HG03575 (cell line): ENCODE results near the gene RGS7.
A peak's percentile ranks its signal among the peaks of the same experiment; 100 is the strongest.
"Not testable (repeated sequence)": the region's sequence is repeated elsewhere in the genome, so short reads cannot be mapped to it uniquely, and the experiment has no call there.

Experiments used
- ATAC-seq: cut with Tn5 transposase; IDR thresholded peaks from one replicate; pipeline ENCODE4 v1.9.1; 2021; ENCODE audit not compliant: unreplicated experiment, insufficient number of reproducible peaks, low FRiP score; ENCODE audit errors: extremely low read depth

RGS7 gene

DNA sequence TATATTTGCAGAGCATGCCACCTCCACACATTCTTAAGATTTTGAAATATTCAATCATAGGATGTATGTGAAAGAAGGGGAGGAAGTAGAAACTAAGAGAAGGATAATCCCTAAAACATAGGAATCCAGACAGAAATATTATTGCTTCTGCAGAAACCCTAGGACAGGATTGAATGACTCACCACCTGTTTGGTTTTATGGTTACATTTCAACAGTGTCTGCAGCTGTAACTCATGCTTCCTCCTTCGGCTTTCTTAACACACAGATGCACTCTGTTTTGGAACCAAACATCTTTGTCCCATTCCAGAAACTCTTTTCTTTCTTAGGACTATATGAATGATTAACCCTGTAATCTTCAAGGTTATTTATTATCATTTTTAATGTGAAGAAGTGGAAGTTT is 20.7 kb downstream of the RGS7 start:
- no peak for ATAC-seq

DNA sequence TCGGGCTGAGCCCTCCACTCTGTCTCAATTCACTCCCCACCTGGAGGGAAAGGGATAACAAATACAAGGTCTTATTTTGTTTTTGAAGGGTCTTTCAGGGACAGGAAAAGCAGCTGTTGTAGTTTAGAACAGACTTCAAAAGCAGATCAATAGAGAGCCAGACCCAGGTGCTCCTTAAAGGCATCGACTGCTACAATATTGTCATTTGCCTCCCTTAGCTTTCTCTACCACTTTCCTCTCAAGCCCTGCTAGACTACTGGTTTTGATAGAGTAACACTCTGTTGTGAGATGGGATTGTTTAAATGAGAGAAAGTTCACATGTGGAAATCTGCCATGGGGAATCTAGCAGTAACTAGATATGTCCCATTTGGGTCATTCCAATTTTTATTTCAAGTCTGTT is 24.0 kb downstream of the RGS7 start:
- ATAC-seq: no peak

DNA sequence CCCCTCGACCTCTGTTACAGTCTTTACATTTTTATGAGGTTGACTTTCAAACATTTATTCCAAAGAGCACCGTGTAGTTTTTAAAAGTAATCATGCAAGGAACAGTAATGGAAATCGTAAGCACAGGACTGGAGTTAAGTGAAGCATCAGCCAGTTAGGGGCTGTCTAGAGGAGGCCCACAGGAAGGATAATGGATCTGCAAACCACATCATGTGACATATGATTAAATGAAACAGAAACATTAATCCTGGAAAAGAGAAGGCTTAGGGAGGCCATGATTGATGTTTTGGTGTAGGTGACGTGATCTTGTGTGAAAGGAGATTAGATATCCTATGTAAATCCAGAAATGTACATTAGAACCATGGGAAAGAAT is 25.0 kb downstream of the RGS7 start:
- no peak for ATAC-seq

DNA sequence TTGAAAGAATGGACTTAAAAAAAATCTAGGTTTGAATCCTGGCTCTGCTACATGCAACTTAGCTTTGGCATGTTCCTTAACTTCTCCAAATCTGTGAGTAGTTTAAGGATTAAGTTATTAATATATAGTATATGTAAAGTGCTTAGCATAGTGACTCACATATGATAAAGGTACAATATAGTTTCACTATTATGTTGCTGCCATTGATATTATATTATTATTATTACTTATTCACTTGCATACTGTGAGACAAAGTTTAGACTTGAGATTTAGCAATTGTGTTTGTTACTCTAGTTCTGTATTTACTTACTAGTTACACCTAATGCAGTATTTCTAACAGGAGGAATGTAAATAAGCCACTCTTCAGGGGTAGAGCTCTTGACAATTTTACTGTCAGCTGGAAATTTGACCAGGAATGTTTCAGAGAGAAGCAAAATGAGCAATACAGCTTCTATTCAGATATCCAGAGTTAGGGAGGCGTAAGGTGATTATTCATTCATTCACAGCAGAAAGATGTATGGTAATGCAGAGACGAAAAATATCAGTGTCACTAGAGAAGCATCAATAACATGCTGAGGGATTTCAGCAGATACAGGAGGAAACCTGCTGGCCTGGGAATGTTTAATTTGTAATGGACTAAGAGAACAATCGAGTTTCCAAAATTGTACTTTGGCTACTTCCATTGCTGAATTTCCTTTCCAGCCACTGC is 25.5 kb downstream of the RGS7 start:
- ATAC-seq: peak; percentile 19

DNA sequence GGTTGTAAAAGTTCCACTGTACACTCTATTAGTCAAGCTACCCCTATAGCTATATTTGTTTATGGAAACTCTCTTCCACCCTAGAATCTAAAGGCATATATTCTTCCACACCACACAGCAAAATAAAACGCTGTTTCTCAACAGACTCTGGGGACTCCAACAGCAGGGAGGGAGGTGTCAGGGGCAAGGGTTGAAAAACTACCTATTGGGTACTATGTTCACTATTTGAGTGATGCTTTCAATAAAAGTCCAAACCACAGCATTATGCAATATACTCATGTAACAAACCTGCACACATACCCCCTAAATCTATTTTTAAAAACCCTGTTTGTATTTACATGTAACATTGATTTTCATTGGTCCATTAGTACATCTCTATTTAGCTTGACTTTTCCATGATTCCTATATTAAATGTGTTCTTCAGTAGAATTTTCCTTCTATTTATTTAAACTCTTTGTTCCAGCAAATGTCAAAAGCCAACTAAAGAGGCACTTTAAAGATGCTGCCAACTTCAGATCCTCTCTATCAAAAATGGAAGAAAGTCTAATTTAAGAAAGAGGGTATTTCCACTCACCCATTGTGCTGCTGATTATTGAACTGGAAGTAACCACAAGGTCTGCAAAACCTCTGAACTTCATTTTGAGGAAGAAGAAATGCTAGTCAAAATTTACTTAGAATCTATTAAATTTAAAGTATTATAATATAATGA is 26.2 kb downstream of the RGS7 start:
- ATAC-seq: peak; percentile 60

DNA sequence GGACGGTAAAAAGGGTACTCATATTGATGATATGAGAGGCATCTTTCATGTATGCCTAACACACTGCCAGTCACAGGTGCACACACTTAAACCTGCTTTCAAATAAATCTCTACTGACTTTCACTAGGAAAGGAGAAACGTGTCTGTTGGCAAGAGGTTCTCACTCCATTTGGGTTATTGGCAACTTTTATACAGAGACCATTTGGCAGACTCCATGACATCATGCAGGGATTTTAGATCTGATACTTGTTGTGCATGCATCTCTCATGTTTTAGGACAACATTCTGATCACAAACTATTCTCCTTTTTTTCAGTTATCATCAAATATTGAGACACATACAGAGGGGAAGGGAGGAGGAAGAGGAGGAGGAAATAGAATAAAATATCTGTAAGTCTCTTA is 31.5 kb downstream of the RGS7 start:
- no peak for ATAC-seq

DNA sequence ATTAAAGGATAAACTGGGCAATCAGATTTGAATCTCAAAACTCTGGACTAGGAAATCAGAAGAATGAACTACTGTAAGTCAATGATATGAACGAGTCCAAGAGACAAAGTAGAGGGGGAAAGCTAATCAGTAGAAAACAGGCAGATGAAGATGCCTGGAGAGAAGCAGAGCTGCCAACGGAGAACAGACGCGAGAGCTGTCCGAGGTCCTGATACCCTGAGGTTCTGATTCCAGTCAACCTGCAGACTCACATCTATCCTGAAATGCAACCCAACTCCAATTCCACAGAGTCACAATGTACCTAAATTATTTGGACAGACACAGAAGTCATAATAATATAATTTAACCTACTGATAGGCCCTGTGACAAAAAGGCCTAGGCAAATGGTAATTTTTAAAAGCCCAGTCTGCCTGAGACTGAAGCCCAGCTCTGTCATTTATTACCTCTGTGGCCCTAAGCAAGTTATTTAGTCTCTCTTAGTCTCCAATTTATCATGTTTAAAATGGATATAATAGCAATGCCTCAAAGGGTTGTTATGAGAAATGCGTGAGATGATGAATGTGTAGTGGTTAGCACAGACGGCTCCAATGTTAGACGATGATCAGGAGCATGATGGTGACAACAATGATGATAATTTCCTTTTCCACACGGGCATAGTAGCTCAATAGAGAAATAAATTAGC is 33.4 kb downstream of the RGS7 start:
- no peak for ATAC-seq

DNA sequence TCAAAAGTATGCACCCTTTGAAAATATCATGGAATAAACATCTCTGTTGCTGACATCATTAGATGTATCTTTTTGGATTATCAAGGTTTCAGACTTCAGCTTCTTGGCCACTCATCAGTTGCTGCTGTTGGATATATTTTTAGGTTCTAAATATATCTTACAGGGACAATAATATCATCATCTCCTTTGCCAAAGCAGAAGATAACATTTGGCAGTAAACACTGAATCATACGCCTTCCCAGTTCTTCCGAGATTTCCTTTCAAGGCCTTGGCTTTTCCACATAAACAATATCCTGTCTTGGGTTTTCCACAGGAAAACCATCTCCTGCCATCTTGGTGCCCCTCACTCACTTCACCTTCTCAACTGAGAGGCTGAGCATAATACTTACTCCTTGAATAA is 39.3 kb downstream of the RGS7 start:
- no peak for ATAC-seq

DNA sequence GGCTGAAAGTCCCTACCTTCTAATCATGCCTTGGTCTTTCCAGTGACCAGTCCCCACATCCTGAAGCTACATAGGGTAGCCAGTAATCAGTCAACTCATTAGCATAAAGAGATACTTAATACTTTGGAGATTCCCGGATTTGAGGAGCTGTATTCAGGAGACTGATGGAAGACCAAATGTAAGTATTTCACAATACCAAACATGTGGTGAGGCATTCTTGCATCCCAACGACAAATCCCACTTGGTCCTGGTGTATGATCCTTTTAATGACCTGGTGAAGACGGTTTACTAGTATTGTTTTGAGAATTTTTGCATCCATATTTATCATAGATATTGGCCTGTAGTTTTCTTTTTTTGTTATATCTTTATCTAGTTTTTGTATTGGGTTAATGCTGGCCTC is 40.6 kb downstream of the RGS7 start:
- no peak for ATAC-seq

DNA sequence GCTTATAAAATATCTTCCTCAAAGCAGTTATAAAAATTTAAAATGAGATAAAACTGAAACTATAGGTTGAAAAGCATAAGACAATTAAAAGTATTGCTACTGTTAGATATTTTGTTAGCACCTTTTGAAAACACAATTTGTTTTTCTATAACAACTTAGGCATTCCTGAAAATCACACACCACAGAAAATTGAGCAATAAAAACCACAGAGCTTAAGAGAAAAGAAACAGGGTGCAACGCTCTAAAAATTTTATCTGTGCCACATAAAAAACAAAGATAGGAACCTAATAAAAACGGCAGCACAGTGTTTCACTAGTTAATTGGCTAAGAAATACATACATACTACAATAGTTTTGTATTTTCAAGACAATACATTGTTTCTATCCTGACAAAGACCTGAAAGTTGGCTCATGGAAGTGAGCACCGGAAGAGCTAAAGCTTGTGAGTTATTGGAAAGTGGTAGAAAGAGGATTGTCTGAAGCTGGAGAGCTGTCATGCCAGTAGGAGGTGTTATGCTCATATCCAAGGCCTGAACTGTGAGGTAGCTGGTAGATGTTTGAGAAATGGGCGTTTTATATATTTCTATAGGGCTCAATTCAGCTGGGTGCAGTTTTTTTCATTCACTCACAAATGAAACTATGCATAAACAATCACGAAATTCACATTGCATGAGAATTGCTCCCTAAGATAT is 45.8 kb downstream of the RGS7 start:
- ATAC-seq: no peak

DNA sequence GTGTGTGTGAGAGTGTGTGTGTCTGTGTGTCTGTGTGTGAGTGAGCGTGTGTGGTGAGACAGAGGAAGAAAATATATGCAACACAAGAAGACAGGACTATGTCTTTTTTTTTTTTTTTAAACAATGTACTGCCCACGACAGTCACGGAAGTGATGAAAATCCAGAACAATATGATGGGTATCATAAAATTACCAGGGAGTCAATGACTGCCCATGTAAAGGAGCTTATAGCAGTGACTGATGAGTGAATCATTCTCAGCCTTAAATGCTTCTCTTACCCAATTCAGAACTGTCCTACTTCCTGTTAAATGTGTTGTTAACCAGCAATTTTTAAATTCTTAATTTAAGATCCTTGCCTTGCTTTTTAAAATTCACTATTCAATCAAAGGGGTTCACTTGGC is 46.6 kb downstream of the RGS7 start:
- no peak for ATAC-seq

DNA sequence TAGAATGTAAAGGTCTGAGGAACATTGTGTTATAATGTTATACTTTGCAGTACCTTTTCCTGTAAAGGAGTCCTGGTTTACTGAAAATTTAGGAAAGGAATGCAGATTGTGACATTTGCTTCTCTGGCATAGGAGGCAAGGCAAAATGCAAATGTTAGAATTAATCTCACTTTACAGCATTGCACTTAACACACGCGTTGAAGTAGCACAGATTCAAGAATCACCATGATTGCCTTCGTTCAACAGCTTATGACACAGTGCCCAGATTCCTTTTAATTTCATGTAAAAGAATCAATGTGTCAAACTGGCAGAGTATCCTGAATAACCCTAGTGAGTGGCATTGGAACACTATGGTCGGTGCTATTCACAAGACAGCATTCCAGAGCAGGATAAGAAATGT is 47.4 kb downstream of the RGS7 start:
- ATAC-seq: no peak

DNA sequence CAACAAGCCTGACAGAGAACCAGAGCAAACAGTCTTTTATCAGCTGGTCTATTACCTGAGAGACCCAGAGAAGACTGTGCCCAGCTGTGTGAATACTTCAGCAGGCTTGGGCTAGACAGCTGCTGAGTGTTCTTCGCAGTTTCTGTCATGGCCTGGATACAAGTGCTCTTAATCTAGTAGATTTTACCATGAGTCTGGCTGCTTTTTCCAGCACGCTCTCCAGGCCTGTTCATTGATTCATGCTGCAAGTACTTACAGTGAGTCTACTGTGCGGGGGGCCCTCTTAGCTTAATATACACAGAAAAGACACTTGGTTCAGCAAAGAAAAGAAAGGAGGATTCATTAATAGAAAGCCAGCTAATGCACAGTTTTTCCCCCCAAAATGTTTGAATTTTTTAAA is 48.5 kb downstream of the RGS7 start:
- ATAC-seq: no peak

DNA sequence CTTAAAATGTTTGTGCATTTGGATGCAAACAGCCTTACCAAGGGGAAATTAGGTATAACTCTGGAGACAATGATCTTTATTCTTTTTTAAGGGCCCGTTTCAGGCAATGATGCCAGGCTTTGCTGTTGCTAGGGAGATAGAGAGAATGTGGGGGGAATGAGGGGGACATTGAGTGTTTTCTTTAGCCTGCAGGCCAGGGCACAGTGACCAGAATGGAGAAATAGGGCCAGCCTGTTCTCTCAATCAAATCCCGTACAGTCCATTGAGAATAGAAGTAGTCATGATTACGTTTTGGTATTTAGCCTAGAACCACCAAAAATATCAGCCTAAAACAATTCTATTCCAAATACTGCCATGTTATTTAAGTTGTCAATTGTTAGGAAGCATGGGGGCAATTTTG is 49.0 kb downstream of the RGS7 start:
- ATAC-seq: no peak

DNA sequence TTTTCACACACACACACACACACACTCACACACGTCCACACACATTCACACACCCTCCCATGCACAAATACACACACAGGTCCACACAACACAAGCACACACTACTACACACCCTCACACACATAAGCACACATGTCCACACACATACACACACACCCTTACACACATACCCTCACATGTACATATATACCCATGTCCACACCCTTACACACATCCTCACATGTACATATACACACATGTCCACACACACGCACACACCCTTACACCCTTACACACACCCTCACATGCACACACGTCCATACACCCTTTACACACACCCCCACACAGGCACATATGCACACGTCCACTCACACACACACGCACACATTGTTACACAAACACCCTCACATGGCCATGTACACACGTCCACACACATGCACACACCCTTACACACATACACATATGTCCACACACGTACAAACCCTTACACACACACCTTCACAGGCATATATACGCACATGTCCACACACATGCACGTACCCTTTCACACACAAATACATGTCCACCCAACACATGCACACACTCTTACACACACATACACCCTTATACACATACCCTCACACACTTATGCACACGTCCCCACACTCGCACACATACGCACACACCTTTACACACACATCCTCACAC is 50.7 kb downstream of the RGS7 start:
- ATAC-seq: no peak

DNA sequence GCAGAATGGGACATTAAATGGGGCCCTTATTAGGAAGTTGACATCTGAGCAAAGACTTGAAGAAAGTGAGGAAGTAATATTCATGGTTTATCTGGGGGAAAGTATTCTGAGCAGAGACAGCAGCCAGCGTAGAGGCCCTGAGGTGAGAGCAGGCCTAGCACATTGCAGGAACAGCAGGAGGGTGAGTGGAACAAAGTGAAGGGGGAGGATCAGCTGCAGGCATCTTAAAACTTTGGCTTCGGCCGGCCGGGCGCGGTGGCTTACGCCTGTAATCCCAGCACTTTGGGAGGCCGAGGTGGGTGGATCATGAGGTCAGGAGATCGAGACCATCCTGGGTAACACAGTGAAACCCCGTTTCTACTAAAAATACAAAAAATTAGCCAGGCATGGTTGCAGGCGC is 55.0 kb downstream of the RGS7 start:
- ATAC-seq: not testable (repeated sequence)

DNA sequence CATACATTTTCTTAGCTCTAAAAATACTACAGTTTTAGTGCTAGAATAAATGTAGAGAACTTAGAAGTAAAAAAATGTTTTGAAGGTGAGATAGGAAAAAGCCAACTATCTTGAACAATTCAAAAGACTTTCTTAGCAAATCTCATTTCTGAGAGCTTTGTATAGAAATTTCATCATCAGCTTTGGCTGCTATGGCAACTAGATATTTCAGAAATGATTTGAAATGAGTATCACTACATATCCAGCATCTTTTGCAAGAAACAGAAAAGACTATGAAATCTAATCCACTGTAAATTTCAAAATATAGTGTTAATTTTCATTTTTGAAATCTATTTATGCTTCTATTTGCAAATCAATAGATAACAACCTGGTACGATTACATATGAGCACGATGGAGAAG is 57.7 kb downstream of the RGS7 start:
- ATAC-seq: no peak

DNA sequence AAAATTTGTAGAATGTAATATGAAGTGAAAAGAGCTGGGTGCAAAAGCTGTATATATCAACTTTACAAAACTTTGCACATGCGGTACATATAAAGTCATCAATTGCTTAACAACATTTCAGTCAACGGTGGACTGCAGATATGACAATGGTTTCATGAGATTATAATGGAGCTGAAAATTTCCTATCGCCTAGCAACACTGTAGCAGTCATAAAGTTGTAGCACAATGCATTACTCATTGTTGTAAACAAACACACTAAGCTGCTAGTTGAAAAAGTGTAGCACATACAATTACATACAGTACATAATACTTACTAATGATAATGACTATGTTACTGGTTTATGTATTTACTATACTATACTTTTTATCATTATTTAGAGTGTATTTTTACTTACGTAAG is 64.0 kb downstream of the RGS7 start:
- ATAC-seq: no peak

DNA sequence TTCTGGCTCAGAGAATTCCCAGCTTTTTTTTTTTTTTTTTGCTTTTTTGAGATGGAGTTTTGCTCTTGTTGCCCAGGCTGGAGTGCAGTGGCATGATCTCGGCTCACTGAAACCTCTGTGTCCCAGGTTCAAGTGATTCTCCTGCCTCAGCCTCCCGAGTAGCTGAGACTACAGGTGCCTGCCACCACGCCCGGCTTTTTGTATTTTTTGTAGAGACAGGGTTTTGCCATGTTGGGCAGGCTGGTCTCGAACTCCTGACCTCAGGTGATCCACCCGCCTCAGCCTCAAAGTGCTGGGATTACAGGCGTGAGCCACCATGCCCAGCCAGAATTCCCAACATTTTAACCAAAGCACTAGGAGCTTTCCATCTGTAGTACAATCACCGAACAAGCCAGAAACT is 65.5 kb downstream of the RGS7 start:
- not testable (repeated sequence) for ATAC-seq
